Neuron (in vitro differentiated cells): ENCODE data around the gene PLCB4.

Experiments used
- H2AFZ ChIP-seq: one replicate; pipeline ENCODE4 v1.6.1; 2013; ENCODE audit warnings: low read depth, mild to moderate bottlenecking, inconsistent platforms, low read length, moderate library complexity
- H3K27me3 ChIP-seq: one replicate; pipeline ENCODE4 v1.6.1; 2013; ENCODE audit warnings: low read length; ENCODE audit not compliant: insufficient read depth
- H3K36me3 ChIP-seq: one replicate; pipeline ENCODE4 v1.6.1; 2013; ENCODE audit warnings: low read length; ENCODE audit not compliant: insufficient read depth
- H3K4me1 ChIP-seq: one replicate; pipeline ENCODE4 v1.6.1; 2013; ENCODE audit warnings: low read length; ENCODE audit not compliant: insufficient read depth
- H3K4me3 ChIP-seq: 2 replicates; pipeline ENCODE4 v1.5.1; 2013; ENCODE audit warnings: mild to moderate bottlenecking, low read length, moderate library complexity
- H3K9me3 ChIP-seq: one replicate; pipeline ENCODE4 v1.6.1; 2013; ENCODE audit warnings: low read length

Gene PLCB4

DNA sequence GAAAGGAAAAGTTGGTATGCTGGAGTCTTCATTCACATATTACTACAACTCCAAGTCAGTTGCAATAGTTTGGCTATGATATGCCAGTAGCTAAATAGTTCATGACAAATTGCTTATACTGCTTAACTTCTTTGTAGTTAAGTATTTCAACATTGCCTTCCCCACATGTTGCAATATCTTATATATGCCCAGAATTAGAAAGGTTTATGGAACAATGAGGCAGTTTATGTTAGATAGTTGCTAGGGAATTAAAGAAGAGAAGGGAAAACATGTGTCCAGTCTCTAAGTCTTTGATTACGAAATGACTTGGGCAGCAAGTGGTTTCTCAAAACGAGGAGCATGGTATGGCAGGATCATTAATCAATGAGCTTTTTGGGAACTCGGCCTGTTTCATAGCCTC is 145.8 kb downstream of the PLCB4 start:
- H3K9me3 ChIP-seq = no peaks in the 10 kb centered on the region
- no peak overlapping the region for H2AFZ ChIP-seq
- no peaks in the 10 kb centered on the region for H3K4me1 ChIP-seq
- H3K36me3 ChIP-seq = no peaks in the 10 kb centered on the region
- no peak overlapping the region for H3K4me3 ChIP-seq
- no peaks in the 10 kb centered on the region for H3K27me3 ChIP-seq

GRCh38 chr20:9215539-9215938 is 146.7 kb downstream of the PLCB4 start:
- Histone ChIP-seq H3K36me3 (no peaks in the 10 kb centered on the region), H3K9me3 (no peaks in the 10 kb centered on the region), H3K4me3 (no peak overlapping the region), H3K4me1 (no peaks in the 10 kb centered on the region), H3K27me3 (no peaks in the 10 kb centered on the region), H2AFZ (no peak overlapping the region)

- no peak overlapping the region for H2AFZ ChIP-seq
- H3K4me3 ChIP-seq = no peak overlapping the region
- H3K27me3 ChIP-seq = no peaks in the 10 kb centered on the region
- peaks cover 5% of the 10 kb centered on the region for H3K4me1 ChIP-seq
- H3K9me3 ChIP-seq = no peaks in the 10 kb centered on the region
- H3K36me3 ChIP-seq = no peaks in the 10 kb centered on the region
Observed at GRCh38 chr20:9218531-9218961, 149.7 kb downstream of the PLCB4 start.

- Histone ChIP-seq H2AFZ (no peak overlapping the region), H3K27me3 (no peaks in the 10 kb centered on the region), H3K9me3 (no peaks in the 10 kb centered on the region), H3K36me3 (no peaks in the 10 kb centered on the region), H3K4me3 (no peak overlapping the region), H3K4me1 (peaks cover 5% of the 10 kb centered on the region)
Observed at GRCh38 chr20:9220874-9221547, 152.1 kb downstream of the PLCB4 start.

DNA sequence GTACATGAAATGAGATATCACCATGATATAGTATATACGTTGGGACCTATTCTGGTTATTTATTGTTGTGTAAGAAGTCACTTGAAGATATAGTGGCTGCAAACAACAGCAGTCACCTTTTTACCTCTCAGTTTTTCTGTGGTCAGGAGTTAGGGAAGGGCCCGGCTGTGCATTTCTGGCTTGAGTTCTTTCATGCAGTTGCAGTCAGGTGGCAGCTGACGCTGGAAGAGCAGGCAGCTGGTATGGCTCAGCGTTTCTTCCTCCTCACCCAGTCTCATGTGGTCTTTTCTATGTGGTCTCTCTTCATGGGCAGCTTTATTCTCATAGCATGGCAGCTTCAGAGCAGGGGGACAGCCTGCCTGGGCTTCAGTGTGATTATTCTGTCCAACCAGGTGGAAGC is 154.4 kb downstream of the PLCB4 start:
- no peak overlapping the region for H2AFZ ChIP-seq
- H3K4me1 ChIP-seq = peaks cover 5% of the 10 kb centered on the region
- no peak overlapping the region for H3K4me3 ChIP-seq
- no peaks in the 10 kb centered on the region for H3K27me3 ChIP-seq
- H3K36me3 ChIP-seq = no peaks in the 10 kb centered on the region
- no peaks in the 10 kb centered on the region for H3K9me3 ChIP-seq

DNA sequence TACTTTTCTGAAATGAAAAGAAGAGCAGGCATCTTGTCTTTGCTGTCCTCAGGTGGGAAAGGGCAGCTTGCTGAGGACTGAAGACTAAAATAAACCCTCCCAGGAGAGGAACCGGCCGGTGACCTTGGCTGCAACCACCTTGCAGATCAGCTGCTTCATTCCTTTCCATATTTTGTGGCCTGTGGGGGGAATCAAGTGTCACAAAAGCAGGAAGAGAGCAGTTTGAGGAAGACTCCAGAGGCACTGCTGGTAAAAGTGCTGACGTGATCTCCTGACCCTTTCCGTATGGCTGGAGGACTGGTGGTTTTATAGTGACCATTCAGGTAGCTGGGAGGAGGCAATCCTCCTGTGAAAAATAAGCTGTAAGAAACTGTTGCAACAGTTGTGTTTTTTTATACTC is 157.0 kb downstream of the PLCB4 start:
- H2AFZ ChIP-seq = no peak overlapping the region
- H3K9me3 ChIP-seq = no peaks in the 10 kb centered on the region

GRCh38 chr20:9227896-9228615 is 159.2 kb downstream of the PLCB4 start:
- Histone ChIP-seq H2AFZ (no peak overlapping the region), H3K4me3 (no peak overlapping the region), H3K36me3 (no peaks in the 10 kb centered on the region), H3K27me3 (no peaks in the 10 kb centered on the region), H3K9me3 (no peaks in the 10 kb centered on the region), H3K4me1 (no peaks in the 10 kb centered on the region)

More for the DNA sequence above, 157.0 kb downstream of the PLCB4 start:
- Histone ChIP-seq H3K4me1 (peaks cover 3% of the 10 kb centered on the region), H3K36me3 (no peaks in the 10 kb centered on the region), H3K4me3 (no peak overlapping the region), H3K27me3 (no peaks in the 10 kb centered on the region)

- Histone ChIP-seq H3K4me1 (no peaks in the 10 kb centered on the region), H2AFZ (no peak overlapping the region), H3K27me3 (no peaks in the 10 kb centered on the region), H3K4me3 (no peak overlapping the region), H3K9me3 (no peaks in the 10 kb centered on the region), H3K36me3 (no peaks in the 10 kb centered on the region)
Observed at GRCh38 chr20:9228774-9229450, 160.0 kb downstream of the PLCB4 start.

GRCh38 chr20:9230406-9230805 is 161.5 kb downstream of the PLCB4 start:
- Histone ChIP-seq H3K4me3 (no peak overlapping the region), H3K4me1 (no peaks in the 10 kb centered on the region), H3K9me3 (no peaks in the 10 kb centered on the region), H3K36me3 (no peaks in the 10 kb centered on the region), H2AFZ (no peak overlapping the region), H3K27me3 (no peaks in the 10 kb centered on the region)

GRCh38 chr20:9233804-9234203 is 164.9 kb downstream of the PLCB4 start:
- Histone ChIP-seq H3K27me3 (no peaks in the 10 kb centered on the region), H3K4me1 (peaks cover 6% of the 10 kb centered on the region), H3K4me3 (no peak overlapping the region), H2AFZ (no peak overlapping the region), H3K9me3 (no peaks in the 10 kb centered on the region), H3K36me3 (no peaks in the 10 kb centered on the region)

GRCh38 chr20:9235518-9235917 is 166.6 kb downstream of the PLCB4 start:
- no peak overlapping the region for H3K4me3 ChIP-seq
- no peaks in the 10 kb centered on the region for H3K36me3 ChIP-seq
- no peak overlapping the region for H2AFZ ChIP-seq
- H3K27me3 ChIP-seq = no peaks in the 10 kb centered on the region
- H3K4me1 ChIP-seq = peaks cover 10% of the 10 kb centered on the region
- no peaks in the 10 kb centered on the region for H3K9me3 ChIP-seq

DNA sequence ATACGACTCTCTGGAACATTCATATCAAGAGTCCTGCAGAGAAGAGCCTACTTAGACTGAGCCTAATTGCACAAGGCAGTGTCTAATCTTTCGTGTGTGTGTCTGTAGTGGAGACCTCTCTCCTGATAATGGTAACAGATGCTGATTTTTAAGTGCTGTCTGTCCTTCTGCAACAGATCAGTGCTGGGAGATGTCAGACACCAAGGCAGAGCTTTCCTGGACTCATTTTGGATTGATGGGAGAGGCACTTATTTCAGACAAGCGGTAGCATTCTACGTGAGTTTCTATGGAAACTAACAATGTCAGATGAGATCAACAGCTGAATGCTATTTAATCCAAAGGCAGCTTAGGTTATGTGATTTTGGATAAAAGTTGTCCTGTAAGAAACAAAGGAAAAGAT is 167.6 kb downstream of the PLCB4 start:
- Histone ChIP-seq H3K9me3 (no peaks in the 10 kb centered on the region), H3K27me3 (no peaks in the 10 kb centered on the region), H2AFZ (no peak overlapping the region), H3K36me3 (no peaks in the 10 kb centered on the region), H3K4me3 (no peak overlapping the region), H3K4me1 (peaks cover 16% of the 10 kb centered on the region)

DNA sequence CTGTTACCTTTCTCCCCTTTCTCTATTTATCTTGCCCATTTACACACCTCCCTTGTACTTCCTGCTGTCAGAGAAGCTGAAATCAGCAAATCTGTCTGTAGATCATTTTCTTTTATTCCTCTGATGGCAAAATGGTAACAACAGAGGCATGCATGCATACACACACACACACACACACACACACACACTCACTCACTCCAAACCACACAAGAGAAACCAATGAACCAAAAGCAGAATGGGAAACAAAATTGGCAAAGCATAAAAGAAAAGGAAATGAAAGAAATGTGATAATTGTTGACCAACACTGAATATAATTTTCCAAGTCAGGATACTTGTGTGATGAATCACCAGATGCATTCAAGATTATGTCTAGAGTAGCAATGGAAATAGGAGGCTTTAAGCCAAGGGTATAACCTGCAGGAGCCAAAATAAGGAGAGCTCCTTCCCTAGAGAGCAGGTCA is 172.4 kb downstream of the PLCB4 start:
- H2AFZ ChIP-seq = no peak overlapping the region
- no peaks in the 10 kb centered on the region for H3K36me3 ChIP-seq
- no peak overlapping the region for H3K4me3 ChIP-seq
- no peaks in the 10 kb centered on the region for H3K27me3 ChIP-seq
- no peaks in the 10 kb centered on the region for H3K9me3 ChIP-seq
- peaks cover 14% of the 10 kb centered on the region for H3K4me1 ChIP-seq
